Inflammatory macrophage (primary cell): Measurements from ENCODE around the gene DLL1.

Experiments used
- DNase-seq, 2 donors: peaks; one replicate each; pipeline ENCODE4 v3.0.0-alpha.2; 2020 to 2022

Gene DLL1

GRCh38 chr6:170249817-170250216 lies 41.1 kb downstream of the DLL1 start:
- DNase-seq: no peak

DNA sequence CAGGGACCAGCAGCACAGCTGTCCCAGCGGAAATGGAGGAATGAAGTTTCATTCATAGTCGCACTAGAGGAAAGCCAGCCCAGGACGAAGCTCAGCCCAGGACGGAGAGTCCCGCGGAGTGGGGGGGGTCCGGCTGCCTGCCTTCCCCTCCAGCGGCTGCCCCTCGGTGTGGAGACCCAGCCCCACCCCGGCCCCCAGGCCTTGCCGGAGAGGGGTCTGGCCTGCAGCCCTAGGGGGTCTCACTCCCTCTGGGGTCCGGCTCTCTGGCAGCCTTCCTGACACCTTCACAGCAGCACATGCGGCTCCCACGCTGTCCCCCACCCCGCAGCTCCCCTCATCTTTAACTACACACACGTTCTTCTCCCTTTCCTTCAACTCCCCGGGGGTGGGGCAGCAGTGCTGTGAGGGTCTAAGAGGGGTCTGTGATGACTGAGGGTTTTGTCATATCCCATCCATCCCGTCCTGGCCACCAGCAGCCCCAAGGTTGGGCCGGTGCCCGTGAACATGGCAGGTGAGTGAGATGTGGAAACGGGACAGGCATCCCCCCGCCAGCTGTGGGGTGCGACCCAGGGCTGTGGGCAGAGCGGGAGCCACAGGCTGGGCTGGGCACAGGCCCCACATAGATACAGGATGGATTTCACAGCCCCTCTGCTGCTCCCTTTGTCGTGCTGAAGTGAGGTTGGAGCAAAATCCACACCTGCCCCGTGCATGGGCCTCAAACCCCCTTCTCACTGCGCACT lies 41.8 kb downstream of the DLL1 start:
- no peak for DNase-seq

- DNase-seq: no peak
Measured at GRCh38 chr6:170248111-170248805, 42.6 kb downstream of the DLL1 start.

- no peak for DNase-seq
Measured at GRCh38 chr6:170247178-170247701, 43.6 kb downstream of the DLL1 start.

GRCh38 chr6:170245475-170245992 lies 45.3 kb downstream of the DLL1 start:
- DNase-seq: no peak

GRCh38 chr6:170244721-170245474 lies 46.0 kb downstream of the DLL1 start:
- DNase-seq: no peak

DNA sequence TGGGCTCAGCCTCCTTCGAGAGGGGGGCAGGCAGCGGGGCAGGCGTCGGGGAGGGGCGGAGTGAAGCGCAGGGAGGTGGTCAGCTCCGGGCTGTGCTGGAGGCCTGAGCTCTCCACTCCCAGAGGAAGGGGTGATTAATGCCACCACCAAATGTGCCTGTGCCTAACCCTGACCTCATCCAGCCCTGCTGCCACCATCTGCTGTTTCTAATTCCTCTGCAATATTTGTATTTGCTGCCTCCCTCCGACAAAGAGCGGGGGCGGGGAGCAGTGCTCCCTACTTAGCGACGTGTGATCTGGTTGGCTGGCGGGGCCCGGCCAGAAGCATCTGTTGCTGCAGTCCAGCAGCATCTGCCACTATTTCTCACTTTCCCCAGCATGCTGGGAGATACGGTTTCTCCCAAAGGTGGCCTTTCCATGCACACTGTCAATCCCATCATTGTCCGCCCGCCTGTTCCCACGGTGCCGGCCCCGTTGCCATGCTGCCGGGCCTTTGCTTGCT lies 47.0 kb downstream of the DLL1 start:
- DNase-seq: no peak

- no peak for DNase-seq
Measured at GRCh38 chr6:170243386-170243785, 47.5 kb downstream of the DLL1 start.

GRCh38 chr6:170238741-170239565 lies 51.9 kb downstream of the DLL1 start:
- DNase-seq: no peak

GRCh38 chr6:170237999-170238740 lies 52.7 kb downstream of the DLL1 start:
- DNase-seq: no peak

GRCh38 chr6:170236131-170236836 lies 54.6 kb downstream of the DLL1 start:
- DNase-seq: no peak

- no peak for DNase-seq
Measured at GRCh38 chr6:170235391-170236125, 55.3 kb downstream of the DLL1 start.

- no peak for DNase-seq
Measured at GRCh38 chr6:170234419-170234818, 56.5 kb downstream of the DLL1 start.

GRCh38 chr6:170233286-170234205 lies 57.3 kb downstream of the DLL1 start:
- DNase-seq: no peak
